Fibroblast of villous mesenchyme (primary cell): Measurements from ENCODE around the gene CYP46A1. TPM values are rescaled to one million over a fixed set of nuclear protein-coding genes. Genes with fewer than 3 reads are reported as not detected.

Source experiments
- DNase-seq: peaks from one replicate; pipeline ENCODE4 v3.0.0-alpha.2; 2010; ENCODE audit warnings: low read depth
- H3K4me3 ChIP-seq: 2 replicates; pipeline ENCODE4 v1.5.1; 2011; ENCODE audit warnings: low read depth, mild to moderate bottlenecking, low read length
- CTCF ChIP-seq: IDR thresholded peaks from 2 replicates; pipeline ENCODE4 v1.5.1; 2012; ENCODE audit warnings: low read depth, mild to moderate bottlenecking, low read length; ENCODE audit not compliant: insufficient read depth
- total RNA-seq: library from RNA; depleted of rRNA; stranded (reverse); fragments of >200 nt; gene quantifications from 2 replicates; pipeline ENCODE4 v1.2.3, GENCODE V29; 2012

The CYP46A1 gene
- total RNA-seq, 1 donor: under 0.01 TPM

DNA sequence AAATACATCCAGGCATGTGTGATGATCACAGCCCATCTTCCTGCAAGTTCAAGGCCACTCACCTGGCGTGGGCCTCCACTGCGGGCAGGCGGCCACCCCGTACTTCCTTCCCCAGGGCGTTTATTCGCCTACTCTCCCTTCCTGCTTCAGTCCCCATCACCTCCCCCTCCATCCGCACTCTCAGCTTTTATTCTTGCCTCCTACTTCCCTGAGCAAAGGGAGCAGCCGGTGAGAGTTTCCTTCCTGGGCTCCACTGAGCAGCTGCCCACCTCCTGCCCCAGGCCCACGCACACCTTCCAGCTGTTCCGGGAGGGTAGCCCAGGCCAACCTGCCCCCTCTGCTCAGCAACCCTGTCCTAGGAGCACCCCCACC is 4.1 kb downstream of the CYP46A1 start:
- H3K4me3 ChIP-seq: no peak overlapping the region
- no peak for TF ChIP-seq CTCF
- DNase-seq: no peak

- DNase-seq: no peak
- H3K4me3 ChIP-seq: no peak overlapping the region
- no peak for TF ChIP-seq CTCF
Measured at GRCh38 chr14:99688629-99689028, 4.5 kb downstream of the CYP46A1 start.

- DNase-seq: no peak
- H3K4me3 ChIP-seq: no peak overlapping the region
- TF ChIP-seq CTCF: no peak
Measured at GRCh38 chr14:99689266-99690236, 5.5 kb downstream of the CYP46A1 start.

GRCh38 chr14:99690636-99691035 is 6.5 kb downstream of the CYP46A1 start:
- H3K4me3 ChIP-seq: no peak overlapping the region
- DNase-seq: no peak
- TF ChIP-seq CTCF: no peak

GRCh38 chr14:99691111-99691885 is 7.2 kb downstream of the CYP46A1 start:
- no peak for DNase-seq
- no peak for TF ChIP-seq CTCF
- H3K4me3 ChIP-seq: no peak overlapping the region

- DNase-seq: no peak
- no peak overlapping the region for H3K4me3 ChIP-seq
- no peak for TF ChIP-seq CTCF
Measured at GRCh38 chr14:99693918-99694317, 9.8 kb downstream of the CYP46A1 start.
